GM04503 (cell line): Measurements from ENCODE around the gene PCYOX1L.
A peak's percentile ranks its signal among the peaks of the same experiment; 100 is the strongest.

Experiments used
- DNase-seq: peaks from one replicate; pipeline ENCODE4 v3.0.0-alpha.2; 2012; ENCODE audit warnings: low read depth

Gene PCYOX1L

GRCh38 chr5:149370878-149371277 lies 13.0 kb downstream of the PCYOX1L start:
- no peak for DNase-seq

- no peak for DNase-seq
Observed at GRCh38 chr5:149371296-149371962, 13.6 kb downstream of the PCYOX1L start.

- DNase-seq, result no peak
Observed at GRCh38 chr5:149372076-149372795, 14.4 kb downstream of the PCYOX1L start.

- no peak for DNase-seq
Observed at GRCh38 chr5:149372932-149373331, 15.1 kb downstream of the PCYOX1L start.

GRCh38 chr5:149374303-149374702 lies 16.5 kb downstream of the PCYOX1L start:
- no peak for DNase-seq

- DNase-seq, result no peak
Observed at GRCh38 chr5:149374801-149375200, 17.0 kb downstream of the PCYOX1L start.

GRCh38 chr5:149375434-149375833 lies 17.6 kb downstream of the PCYOX1L start:
- no peak for DNase-seq

- no peak for DNase-seq
Observed at GRCh38 chr5:149376104-149376503, 18.3 kb downstream of the PCYOX1L start.

- no peak for DNase-seq
Observed at GRCh38 chr5:149376711-149377447, 19.0 kb downstream of the PCYOX1L start.

GRCh38 chr5:149378241-149378820 lies 20.5 kb downstream of the PCYOX1L start:
- DNase-seq, result no peak

- no peak for DNase-seq
Observed at GRCh38 chr5:149379177-149379761, 21.4 kb downstream of the PCYOX1L start, which contains the start of gene IL17B. TSS of gene IL17B (minus strand) at chr5:149379292. CDS start at chr5:149379225, 67 bp downstream.

- no peak for DNase-seq
Observed at GRCh38 chr5:149379818-149380374, 22.1 kb downstream of the PCYOX1L start.

GRCh38 chr5:149380466-149381121 lies 22.7 kb downstream of the PCYOX1L start:
- no peak for DNase-seq

GRCh38 chr5:149381261-149381985 lies 23.6 kb downstream of the PCYOX1L start:
- no peak for DNase-seq

GRCh38 chr5:149381986-149382338 lies 24.1 kb downstream of the PCYOX1L start:
- no peak for DNase-seq

- DNase-seq, result no peak
Observed at GRCh38 chr5:149382517-149383220, 24.8 kb downstream of the PCYOX1L start.

- no peak for DNase-seq
Observed at GRCh38 chr5:149383399-149383798, 25.6 kb downstream of the PCYOX1L start.

- DNase-seq, result no peak
Observed at GRCh38 chr5:149386166-149386565, 28.3 kb downstream of the PCYOX1L start.

GRCh38 chr5:149387081-149387631 lies 29.3 kb downstream of the PCYOX1L start:
- peak; percentile 92 for DNase-seq

- DNase-seq, result no peak
Observed at GRCh38 chr5:149387982-149388381, 30.1 kb downstream of the PCYOX1L start.
